ENCODE data around the gene PPP2R2D. TPM values are rescaled to one million over a fixed set of nuclear protein-coding genes. Genes with fewer than 3 reads are reported as not detected.
"Not testable (repeated sequence)": the region's sequence is repeated elsewhere in the genome, so short reads cannot be mapped to it uniquely, and the experiment has no call there.

PPP2R2D gene
- total RNA-seq, 2 experiments from 2014 or later: 30.0 to 39.3 TPM

GRCh38 chr10:131944976-131945695 is 44.3 kb downstream of the PPP2R2D start:
- intact Hi-C loops (cut with DNase I, micrococcal nuclease): no loop called here
- ChIA-PET POLR2A (interaction anchor here (0.6 kb wide), 2 partner anchors 27 to 95 kb away, joined by 3 read pairs; no protein-coding TSS in a partner anchor), CTCF (interaction anchor here (0.9 kb wide), 2 partner anchors 21 to 48 kb away, joined by 3 to 4 read pairs; no protein-coding TSS in a partner anchor)
- ATAC-seq: no peak
- H3K36me3 Mint-ChIP-seq (ENCODE audit: low read depth): peaks cover 55% of the 10 kb centered on the region
- H3K4me1 Mint-ChIP-seq: peaks cover 2% of the 10 kb centered on the region
- no peak for DNase-seq
- no peak overlapping the region for H3K4me3 Mint-ChIP-seq
- H3K9me3 Mint-ChIP-seq (ENCODE audit: low read depth): no peaks in the 10 kb centered on the region
- no peaks in the 10 kb centered on the region for H3K27me3 Mint-ChIP-seq
- no peak overlapping the region for H3K27ac Mint-ChIP-seq

- DNase-seq: no peak
- no peaks in the 10 kb centered on the region for H3K27me3 Mint-ChIP-seq
- CTCF ChIA-PET: interaction anchor here (0.7 kb wide), 1 partner anchor 14 kb away, joined by 3 read pairs; no protein-coding TSS in a partner anchor
- POLR2A ChIA-PET: no interaction called here
- H3K4me1 Mint-ChIP-seq: peaks cover 2% of the 10 kb centered on the region
- H3K9me3 Mint-ChIP-seq (ENCODE audit: low read depth): no peaks in the 10 kb centered on the region
- no peak for ATAC-seq
- no peak overlapping the region for H3K27ac Mint-ChIP-seq
- intact Hi-C loops (cut with DNase I, micrococcal nuclease): no loop called here
- no peak overlapping the region for H3K4me3 Mint-ChIP-seq
- H3K36me3 Mint-ChIP-seq (ENCODE audit: low read depth): peaks cover 52% of the 10 kb centered on the region
Observed at GRCh38 chr10:131946321-131946751, 45.5 kb downstream of the PPP2R2D start.

GRCh38 chr10:131946880-131947279 is 46.1 kb downstream of the PPP2R2D start:
- ChIA-PET CTCF (interaction anchor here (0.5 kb wide), 1 partner anchor 44 kb away, joined by 3 read pairs; no protein-coding TSS in a partner anchor), POLR2A (no interaction called here)
- H3K4me1 Mint-ChIP-seq: peaks cover 2% of the 10 kb centered on the region
- ATAC-seq: no peak
- no peak for DNase-seq
- H3K27ac Mint-ChIP-seq: no peak overlapping the region
- no peak overlapping the region for H3K4me3 Mint-ChIP-seq
- intact Hi-C loops (cut with DNase I, micrococcal nuclease): no loop called here
- no peaks in the 10 kb centered on the region for H3K27me3 Mint-ChIP-seq
- H3K9me3 Mint-ChIP-seq (ENCODE audit: low read depth): no peaks in the 10 kb centered on the region
- peaks cover 52% of the 10 kb centered on the region for H3K36me3 Mint-ChIP-seq (ENCODE audit: low read depth)

- peak overlapping the region; percentile 17 for H3K27ac Mint-ChIP-seq
- H3K27me3 Mint-ChIP-seq: no peaks in the 10 kb centered on the region
- no peak overlapping the region for H3K4me3 Mint-ChIP-seq
- ChIA-PET POLR2A (no interaction called here), CTCF (interaction anchor here (0.5 to 0.6 kb wide), 2 partner anchors 43 to 1773 kb away, joined by 3 to 4 read pairs; no protein-coding TSS in a partner anchor)
- no peaks in the 10 kb centered on the region for H3K9me3 Mint-ChIP-seq (ENCODE audit: low read depth)
- H3K4me1 Mint-ChIP-seq: no peaks in the 10 kb centered on the region
- DNase-seq (no peak), ATAC-seq (no peak)
- H3K36me3 Mint-ChIP-seq (ENCODE audit: low read depth): peaks cover 52% of the 10 kb centered on the region
- intact Hi-C loops (cut with DNase I, micrococcal nuclease): no loop called here
Observed at GRCh38 chr10:131947631-131948347, 47.0 kb downstream of the PPP2R2D start.

GRCh38 chr10:131948501-131948900 is 47.7 kb downstream of the PPP2R2D start:
- no peaks in the 10 kb centered on the region for H3K27me3 Mint-ChIP-seq
- intact Hi-C loops (cut with DNase I, micrococcal nuclease): no loop called here
- ATAC-seq (no peak), DNase-seq (no peak)
- peaks cover 53% of the 10 kb centered on the region for H3K36me3 Mint-ChIP-seq (ENCODE audit: low read depth)
- CTCF ChIA-PET: no interaction called here
- H3K4me3 Mint-ChIP-seq: no peak overlapping the region
- H3K4me1 Mint-ChIP-seq: no peaks in the 10 kb centered on the region
- no peaks in the 10 kb centered on the region for H3K9me3 Mint-ChIP-seq (ENCODE audit: low read depth)
- no peak overlapping the region for H3K27ac Mint-ChIP-seq
- POLR2A ChIA-PET: no interaction called here

- Mint-ChIP-seq H3K27me3 (no peaks in the 10 kb centered on the region), H3K4me3 (no peak overlapping the region), H3K4me1 (no peaks in the 10 kb centered on the region), H3K9me3 (ENCODE audit: low read depth) (no peaks in the 10 kb centered on the region), H3K27ac (no peak overlapping the region), H3K36me3 (ENCODE audit: low read depth) (peaks cover 54% of the 10 kb centered on the region)
- ChIA-PET CTCF (no interaction called here), POLR2A (no interaction called here)
- DNase-seq (no peak), ATAC-seq (no peak)
- intact Hi-C loops (cut with DNase I, micrococcal nuclease): no loop called here
Observed at GRCh38 chr10:131949041-131949862, 48.4 kb downstream of the PPP2R2D start.

GRCh38 chr10:131949908-131950307 is 49.1 kb downstream of the PPP2R2D start:
- CTCF ChIA-PET; H3K27me3 Mint-ChIP-seq; H3K4me1 Mint-ChIP-seq; H3K9me3 Mint-ChIP-seq (ENCODE audit: low read depth); DNase-seq; H3K4me3 Mint-ChIP-seq; ATAC-seq; POLR2A ChIA-PET; intact Hi-C loops (cut with DNase I, micrococcal nuclease); H3K27ac Mint-ChIP-seq: not testable (repeated sequence)
- peaks cover 56% of the 10 kb centered on the region for H3K36me3 Mint-ChIP-seq (ENCODE audit: low read depth)

- CTCF ChIA-PET: no interaction called here
- ATAC-seq (no peak), DNase-seq (no peak)
- H3K9me3 Mint-ChIP-seq (ENCODE audit: low read depth): no peaks in the 10 kb centered on the region
- POLR2A ChIA-PET: interaction anchor here (0.6 kb wide), 1 partner anchor 19 kb away, joined by 3 read pairs; no protein-coding TSS in a partner anchor
- no peaks in the 10 kb centered on the region for H3K4me1 Mint-ChIP-seq
- H3K4me3 Mint-ChIP-seq: no peak overlapping the region
- intact Hi-C loops (cut with DNase I, micrococcal nuclease): no loop called here
- no peaks in the 10 kb centered on the region for H3K27me3 Mint-ChIP-seq
- no peak overlapping the region for H3K27ac Mint-ChIP-seq
- peaks cover 49% of the 10 kb centered on the region for H3K36me3 Mint-ChIP-seq (ENCODE audit: low read depth)
Observed at GRCh38 chr10:131954356-131954965, 53.7 kb downstream of the PPP2R2D start.

- Mint-ChIP-seq H3K4me1 (no peaks in the 10 kb centered on the region), H3K9me3 (ENCODE audit: low read depth) (no peaks in the 10 kb centered on the region), H3K27me3 (no peaks in the 10 kb centered on the region), H3K36me3 (ENCODE audit: low read depth) (peaks cover 48% of the 10 kb centered on the region), H3K27ac (no peak overlapping the region), H3K4me3 (no peak overlapping the region)
- CTCF ChIA-PET: no interaction called here
- POLR2A ChIA-PET: no interaction called here
- intact Hi-C loops (cut with DNase I, micrococcal nuclease): no loop called here
- ATAC-seq (no peak), DNase-seq (no peak)
Observed at GRCh38 chr10:131955591-131956340, 55.0 kb downstream of the PPP2R2D start.

GRCh38 chr10:131959841-131960240 is 59.0 kb downstream of the PPP2R2D start:
- POLR2A ChIA-PET: no interaction called here

More at GRCh38 chr10:131959841-131960240, 59.0 kb downstream of the PPP2R2D start:
- Mint-ChIP-seq H3K36me3 (ENCODE audit: low read depth) (peaks cover 41% of the 10 kb centered on the region), H3K27me3 (no peaks in the 10 kb centered on the region), H3K4me1 (peaks cover 13% of the 10 kb centered on the region), H3K9me3 (ENCODE audit: low read depth) (no peaks in the 10 kb centered on the region), H3K4me3 (no peak overlapping the region), H3K27ac (no peak overlapping the region)
- intact Hi-C loops (cut with DNase I, micrococcal nuclease): no loop called here
- ATAC-seq (no peak), DNase-seq (no peak)
- CTCF ChIA-PET: no interaction called here

All from activated CD4-positive, alpha-beta T cell treated with anti-CD3 and anti-CD28 coated beads for 36 hours (primary cell).